Prostate gland (tissue), 2 donors: ENCODE data around the gene MBD3L5.
"Not testable (repeated sequence)": the region's sequence is repeated elsewhere in the genome, so short reads cannot be mapped to it uniquely, and the experiment has no call there.

Source experiments
- CTCF ChIP-seq, 4 experiments: fragments of 200-600 bp in 2 of 4; fragments of 450-650 bp in 2 of 4; sonication (generic) in 2 of 4; IDR thresholded peaks; 1 replicate in 3 of 4; 2 replicates in 1 of 4; pipeline ENCODE4 v1.5.1; 2016 to 2019; ENCODE audit warnings: antibody characterized with exemption in 4 of 4, mild to moderate bottlenecking in 2 of 4, moderate library complexity in 2 of 4
- POLR2A ChIP-seq: fragments of 450-650 bp; IDR thresholded peaks from one replicate; pipeline ENCODE4 v1.6.1; 2016; ENCODE audit warnings: antibody characterized with exemption, mild to moderate bottlenecking
- POLR2AphosphoS5 ChIP-seq: sonication (generic); formaldehyde crosslinking; IDR thresholded peaks from one replicate; pipeline ENCODE4 v1.6.1; 2017; ENCODE audit warnings: antibody characterized with exemption

- TF ChIP-seq CTCF (IDR thresholded peaks at IDR 0.05); POLR2A; POLR2AphosphoS5: not testable (repeated sequence)
These were observed 1.6 kb upstream of the MBD3L5 start for GRCh38 chr19:7028790-7029189.
